HG03575 (cell line): ENCODE measurements around the gene ST7L.

ENCODE experiments used
- ATAC-seq: cut with Tn5 transposase; IDR thresholded peaks from one replicate; pipeline ENCODE4 v1.9.1; 2021; ENCODE audit not compliant: unreplicated experiment, insufficient number of reproducible peaks, low FRiP score; ENCODE audit errors: extremely low read depth

The ST7L gene

GRCh38 chr1:112524986-112525385, 94.0 kb downstream of the ST7L start:
- ATAC-seq, result no peak

- no peak for ATAC-seq
Observed at GRCh38 chr1:112524251-112524650, 94.7 kb downstream of the ST7L start.

GRCh38 chr1:112522621-112523020, 96.3 kb downstream of the ST7L start:
- ATAC-seq, result no peak

- no peak for ATAC-seq
Observed at GRCh38 chr1:112520166-112520565, 98.8 kb downstream of the ST7L start.

- ATAC-seq, result no peak
Observed at GRCh38 chr1:112518186-112518585, 100.8 kb downstream of the ST7L start.

GRCh38 chr1:112517646-112518045, 101.3 kb downstream of the ST7L start:
- ATAC-seq, result no peak

GRCh38 chr1:112517231-112517630, 101.7 kb downstream of the ST7L start:
- no peak for ATAC-seq

- no peak for ATAC-seq
Observed at GRCh38 chr1:112516141-112516540, 102.8 kb downstream of the ST7L start.

GRCh38 chr1:112515311-112516009, 103.5 kb downstream of the ST7L start:
- ATAC-seq, result no peak

- no peak for ATAC-seq
Observed at GRCh38 chr1:112514901-112515300, 104.0 kb downstream of the ST7L start.

GRCh38 chr1:112513112-112513870, 105.7 kb downstream of the ST7L start:
- no peak for ATAC-seq

- no peak for ATAC-seq
Observed at GRCh38 chr1:112511897-112512296, 107.0 kb downstream of the ST7L start.

GRCh38 chr1:112510340-112510739, 108.6 kb downstream of the ST7L start:
- ATAC-seq, result no peak

GRCh38 chr1:112509660-112510178, 109.2 kb downstream of the ST7L start:
- ATAC-seq, result no peak

GRCh38 chr1:112509005-112509659, 109.8 kb downstream of the ST7L start:
- no peak for ATAC-seq

- no peak for ATAC-seq
Observed at GRCh38 chr1:112508278-112509004, 110.5 kb downstream of the ST7L start, which contains the start of gene WNT2B. Gene WNT2B (plus strand): TSS chr1:112508965. CDS start chr1:112509263, 298 bp downstream.

- no peak for ATAC-seq
Observed at GRCh38 chr1:112507921-112508277, 111.0 kb downstream of the ST7L start.

- ATAC-seq, result no peak
Observed at GRCh38 chr1:112507336-112507735, 111.6 kb downstream of the ST7L start.

GRCh38 chr1:112506731-112507130, 112.2 kb downstream of the ST7L start:
- no peak for ATAC-seq
